ENCODE data around the gene UTF1. TPM values are rescaled to one million over a fixed set of nuclear protein-coding genes. Genes with fewer than 3 reads are reported as not detected.

UTF1 gene
- total RNA-seq, 4 donors from 2014 or later = not detected

DNA sequence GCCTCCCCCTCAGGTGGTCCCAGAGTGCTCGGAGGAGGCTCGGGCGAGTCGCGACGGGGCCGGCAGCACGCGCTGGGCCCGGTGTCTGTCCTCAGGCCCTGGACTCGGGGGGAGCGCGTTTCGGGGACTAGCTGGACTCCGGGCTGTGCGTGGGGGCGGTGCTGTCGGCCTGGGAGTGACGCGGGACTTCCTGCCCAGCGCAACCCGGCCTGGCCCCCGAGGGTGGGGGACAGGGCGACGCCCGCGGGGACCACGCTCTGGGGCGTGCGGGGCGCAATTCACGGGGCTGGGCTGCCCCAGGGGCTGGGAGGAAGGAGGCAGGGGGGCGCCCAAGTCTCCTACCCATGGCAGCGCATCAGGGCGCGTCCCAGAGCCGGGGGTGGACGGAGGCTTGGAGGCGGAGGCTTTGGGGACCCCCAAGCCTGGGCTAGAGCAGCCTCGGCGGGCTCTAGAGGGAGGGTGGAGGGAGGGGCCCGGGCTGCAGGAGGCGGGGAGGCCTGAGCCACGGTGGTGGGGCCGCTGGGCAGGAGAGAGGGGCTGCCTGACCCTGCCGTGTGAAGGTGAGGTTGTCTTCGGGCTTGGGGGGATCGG, 5.3 kb downstream of the UTF1 start:
- Histone ChIP-seq H3K9me3 (no peaks in the 10 kb centered on the region), H3K4me3 (no peak overlapping the region), H3K4me1 (peaks cover 0 to 16% of the 10 kb centered on the region in 2 donors), H3K36me3 (no peaks in the 10 kb centered on the region), H3K27ac (no peak overlapping the region), H3K27me3 (peaks cover 10 to 27% of the 10 kb centered on the region in 2 donors)
- TF ChIP-seq, protein P1, sequence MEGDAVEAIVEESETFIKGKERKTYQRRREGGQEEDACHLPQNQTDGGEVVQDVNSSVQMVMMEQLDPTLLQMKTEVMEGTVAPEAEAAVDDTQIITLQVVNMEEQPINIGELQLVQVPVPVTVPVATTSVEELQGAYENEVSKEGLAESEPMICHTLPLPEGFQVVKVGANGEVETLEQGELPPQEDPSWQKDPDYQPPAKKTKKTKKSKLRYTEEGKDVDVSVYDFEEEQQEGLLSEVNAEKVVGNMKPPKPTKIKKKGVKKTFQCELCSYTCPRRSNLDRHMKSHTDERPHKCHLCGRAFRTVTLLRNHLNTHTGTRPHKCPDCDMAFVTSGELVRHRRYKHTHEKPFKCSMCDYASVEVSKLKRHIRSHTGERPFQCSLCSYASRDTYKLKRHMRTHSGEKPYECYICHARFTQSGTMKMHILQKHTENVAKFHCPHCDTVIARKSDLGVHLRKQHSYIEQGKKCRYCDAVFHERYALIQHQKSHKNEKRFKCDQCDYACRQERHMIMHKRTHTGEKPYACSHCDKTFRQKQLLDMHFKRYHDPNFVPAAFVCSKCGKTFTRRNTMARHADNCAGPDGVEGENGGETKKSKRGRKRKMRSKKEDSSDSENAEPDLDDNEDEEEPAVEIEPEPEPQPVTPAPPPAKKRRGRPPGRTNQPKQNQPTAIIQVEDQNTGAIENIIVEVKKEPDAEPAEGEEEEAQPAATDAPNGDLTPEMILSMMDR (IDR thresholded peaks at IDR 0.05) = no peak
- TF ChIP-seq POLR2A (IDR thresholded peaks at IDR 0.05) = no peak
- no peak for DNase-seq
- intact Hi-C loops (cut with DNase I; ENCODE audit: low total_unique reads) = no loop called here

GRCh38 chr10:133235932-133236331, 5.9 kb downstream of the UTF1 start:
- intact Hi-C loops (cut with DNase I; ENCODE audit: low total_unique reads) = no loop called here
- H3K27me3 ChIP-seq = peaks cover 10 to 27% of the 10 kb centered on the region in 2 donors
- TF ChIP-seq POLR2A (IDR thresholded peaks at IDR 0.05) = no peak
- TF ChIP-seq, protein P1 (IDR thresholded peaks at IDR 0.05) = no peak
- no peaks in the 10 kb centered on the region for H3K36me3 ChIP-seq
- no peak overlapping the region for H3K27ac ChIP-seq
- no peaks in the 10 kb centered on the region for H3K9me3 ChIP-seq
- no peak overlapping the region for H3K4me3 ChIP-seq
- peaks cover 0 to 12% of the 10 kb centered on the region in 2 donors for H3K4me1 ChIP-seq
- DNase-seq = no peak

DNA sequence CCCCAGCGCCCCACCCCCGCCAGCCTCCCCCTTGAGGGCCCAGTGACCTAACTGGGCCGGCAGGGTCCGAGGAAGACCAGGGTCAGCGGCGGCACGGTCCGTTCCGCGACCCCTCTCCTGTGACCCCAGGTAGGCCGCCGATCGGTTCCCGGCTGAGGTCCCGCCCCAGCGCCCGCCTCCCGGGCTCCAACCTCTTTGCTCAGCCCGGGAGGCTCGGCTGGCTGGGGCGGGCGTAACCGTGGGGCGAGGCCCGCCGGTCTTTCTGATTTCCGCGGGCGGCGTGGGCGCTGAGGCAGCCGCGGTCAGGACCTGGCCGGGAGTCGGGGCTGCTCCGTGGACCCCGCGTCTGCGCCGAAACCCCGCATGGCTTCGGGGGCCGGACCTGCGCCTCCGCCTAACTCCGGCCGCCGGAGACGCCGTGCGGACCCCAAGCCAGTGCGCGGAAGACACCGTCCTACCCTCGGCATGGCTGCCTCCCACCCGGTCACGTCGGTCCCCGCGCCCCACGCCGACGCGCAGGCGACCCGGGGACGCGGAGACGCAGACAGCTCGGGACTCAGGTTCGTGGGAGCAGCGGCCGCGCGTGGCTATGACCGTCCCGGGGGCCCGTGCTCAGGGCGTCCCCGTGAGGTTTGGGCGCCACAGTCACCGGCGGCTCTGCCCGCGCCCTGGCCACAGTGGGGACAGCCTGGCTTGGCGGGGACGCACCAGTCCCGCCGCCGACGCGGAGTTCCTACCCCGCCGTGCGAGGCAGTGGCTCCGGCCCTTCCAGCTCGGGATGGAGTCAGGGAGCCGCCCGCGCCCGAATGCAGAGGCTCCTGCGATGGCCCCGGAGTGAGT, 6.6 kb downstream of the UTF1 start:
- DNase-seq = no peak
- TF ChIP-seq, protein P1 (IDR thresholded peaks at IDR 0.05) = no peak
- TF ChIP-seq POLR2A (IDR thresholded peaks at IDR 0.05) = no peak
- H3K4me3 ChIP-seq = peak overlapping the region in 1 of 2 donors; percentile 2
- no peaks in the 10 kb centered on the region for H3K9me3 ChIP-seq
- H3K4me1 ChIP-seq = peaks cover 0 to 12% of the 10 kb centered on the region in 2 donors
- intact Hi-C loops (cut with DNase I; ENCODE audit: low total_unique reads) = no loop called here
- peaks cover 10 to 22% of the 10 kb centered on the region in 2 donors for H3K27me3 ChIP-seq
- no peaks in the 10 kb centered on the region for H3K36me3 ChIP-seq
- H3K27ac ChIP-seq = no peak overlapping the region

- intact Hi-C loops (cut with DNase I; ENCODE audit: low total_unique reads) = no loop called here
- Histone ChIP-seq H3K4me1 (peaks cover 0 to 12% of the 10 kb centered on the region in 2 donors), H3K4me3 (no peak overlapping the region), H3K27ac (no peak overlapping the region), H3K36me3 (no peaks in the 10 kb centered on the region), H3K9me3 (no peaks in the 10 kb centered on the region), H3K27me3 (peaks cover 10 to 22% of the 10 kb centered on the region in 2 donors)
- no peak for TF ChIP-seq POLR2A (IDR thresholded peaks at IDR 0.05)
- TF ChIP-seq, protein P1 (IDR thresholded peaks at IDR 0.05) = no peak
- no peak for DNase-seq
These were observed 7.2 kb downstream of the UTF1 start for GRCh38 chr10:133237241-133237587.

Data from uterus (tissue), 4 donors.